GM12878 (cell line): ENCODE results near the gene CTXN1. TPM values are rescaled to one million over a fixed set of nuclear protein-coding genes. Genes with fewer than 3 reads are reported as not detected.

Source experiments
- ATAC-seq: fragments of 200-7000 bp; cut with Tn5 transposase; 3 replicates; pipeline ENCODE4 v1.9.1; 2020; ENCODE audit warnings: mild to moderate bottlenecking, moderate library complexity
- BruUV-seq: library from RNA; stranded (reverse); fragments of 400-500 nt; replicated peaks from 2 replicates; lab custom pipeline; 2021; lab: Mats Ljungman, UMichigan
- CTCF ChIA-PET: fragments of 300-600 bp; sonication (Branson Sonifier 250); formaldehyde crosslinking; extraction: SDS; loops from one replicate; lab custom pipeline; 2021; ENCODE audit warnings: inconsistent platforms; lab: Yijun Ruan, JAX
- POLR2A ChIA-PET: fragments of 350-600 bp; formaldehyde crosslinking; extraction: SDS; loops from one replicate; lab custom pipeline; 2021; ENCODE audit warnings: inconsistent platforms; lab: Charles Lee
- RAD21 ChIA-PET: fragments of 300-600 bp; sonication (Branson Sonifier 250); formaldehyde crosslinking; loops from one replicate; lab custom pipeline; 2023; ENCODE audit warnings: antibody characterized with exemption; ENCODE audit not compliant: unreplicated experiment; lab: Charles Lee
- SMC1A ChIA-PET: fragments of 300-600 bp; sonication (Branson Sonifier 250); formaldehyde crosslinking; loops from one replicate; lab custom pipeline; 2023; ENCODE audit not compliant: unreplicated experiment, uncharacterized antibody; lab: Charles Lee
- DNase-seq: peaks from one replicate; pipeline ENCODE4 v3.0.0-alpha.2; 2011; ENCODE audit warnings: low read depth, low spot score
- FAIRE-seq: peaks from 3 replicates; lab custom pipeline; 2011; peaks lifted over from hg19 to GRCh38; lab: Jason Lieb, UNC
- H2AFZ ChIP-seq: 2 replicates; pipeline ENCODE4 v1.6.0; 2011; ENCODE audit warnings: low read depth, low read length, control low read depth; ENCODE audit not compliant: control insufficient read depth
- H3K27ac ChIP-seq: 2 replicates; pipeline ENCODE4 v1.5.1; 2011; ENCODE audit warnings: control low read depth; ENCODE audit not compliant: control insufficient read depth, insufficient read depth
- H3K27me3 ChIP-seq, 2 experiments: replicated peaks in 1 of 2; 2 replicates each; pipeline versions ENCODE4 v1.6.0 to v1.6.1; 2011; ENCODE audit warnings: low read length in 1 of 2; ENCODE audit not compliant: control insufficient read depth in 2 of 2, insufficient read depth in 2 of 2
- H3K36me3 ChIP-seq, 2 experiments: 2 replicates each; pipeline ENCODE4 v1.5.1; 2011; ENCODE audit warnings: low read length in 1 of 2; ENCODE audit not compliant: control insufficient read depth in 2 of 2, insufficient read depth in 2 of 2
- H3K4me1 ChIP-seq: 2 replicates; pipeline ENCODE4 v1.6.1; 2011; ENCODE audit warnings: mild to moderate bottlenecking, low read length, moderate library complexity, mixed read lengths; ENCODE audit not compliant: control insufficient read depth, insufficient read depth
- H3K4me2 ChIP-seq: 2 replicates; pipeline ENCODE4 v1.6.0; 2011; ENCODE audit warnings: control low read depth; ENCODE audit not compliant: control insufficient read depth, insufficient read depth
- H3K4me3 ChIP-seq: fragments of 200-600 bp; sonication (generic); 2 replicates; pipeline ENCODE4 v1.5.1; 2016
- H3K79me2 ChIP-seq: 2 replicates; pipeline ENCODE4 v1.6.0; 2011; ENCODE audit warnings: low read length; ENCODE audit not compliant: control insufficient read depth, insufficient read depth
- H3K9ac ChIP-seq: 2 replicates; pipeline ENCODE4 v1.8.0; 2011; ENCODE audit warnings: low read length, control low read depth, mixed read lengths; ENCODE audit not compliant: control insufficient read depth, insufficient read depth
- H3K9me3 ChIP-seq: replicated peaks from 3 replicates; pipeline ENCODE4 v1.5.1; 2011; ENCODE audit warnings: mild to moderate bottlenecking, low read length; ENCODE audit not compliant: control insufficient read depth, insufficient read depth
- H4K20me1 ChIP-seq: 2 replicates; pipeline ENCODE4 v1.6.0; 2011; ENCODE audit not compliant: control insufficient read depth, insufficient read depth
- DPF2 ChIP-seq: fragments of 450-650 bp; IDR thresholded peaks from 2 replicates; pipeline ENCODE4 v1.6.1; 2017; ENCODE audit warnings: mild to moderate bottlenecking
- GATAD2B ChIP-seq: fragments of 450-650 bp; conservative IDR thresholded peaks from 2 replicates; pipeline ENCODE4 v1.6.1; 2017; ENCODE audit warnings: low read depth, mild to moderate bottlenecking, moderate library complexity
- JUNB ChIP-seq: IDR thresholded peaks from 2 replicates; pipeline ENCODE4 v1.6.1; 2016; ENCODE audit warnings: antibody characterized with exemption, mild to moderate bottlenecking
- MEF2A ChIP-seq: IDR thresholded peaks from 2 replicates; pipeline ENCODE4 v1.6.1; 2011; ENCODE audit warnings: low read depth, mild to moderate bottlenecking, low read length, moderate library complexity; ENCODE audit not compliant: insufficient read depth
- MTA3 ChIP-seq: IDR thresholded peaks from 2 replicates; pipeline ENCODE4 v1.6.1; 2012; ENCODE audit warnings: low read length, inconsistent platforms, borderline replicate concordance
- PML ChIP-seq: IDR thresholded peaks from 2 replicates; pipeline ENCODE4 v1.6.1; 2012; ENCODE audit warnings: low read length, inconsistent platforms
- POLR2A ChIP-seq: IDR thresholded peaks from 2 replicates; pipeline ENCODE4 v1.6.1; 2011; ENCODE audit warnings: low read depth, mild to moderate bottlenecking, low read length
- RELA ChIP-seq: fragments of 450-650 bp; IDR thresholded peaks from 2 replicates; pipeline ENCODE4 v1.8.0; 2014; ENCODE audit warnings: borderline replicate concordance; ENCODE audit not compliant: partially characterized antibody
- SKIL ChIP-seq: fragments of 450-650 bp; IDR thresholded peaks from 2 replicates; pipeline ENCODE4 v1.6.1; 2017; ENCODE audit warnings: mild to moderate bottlenecking, low read depth, inconsistent platforms; ENCODE audit not compliant: poor library complexity, severe bottlenecking
- TAF1 ChIP-seq: IDR thresholded peaks from 2 replicates; pipeline ENCODE4 v1.6.1; 2011; ENCODE audit warnings: mild to moderate bottlenecking, low read depth, low read length, borderline replicate concordance
- TCF7 ChIP-seq: IDR thresholded peaks from 2 replicates; pipeline ENCODE4 v1.6.1; 2014; ENCODE audit warnings: antibody characterized with exemption, borderline replicate concordance
- YY1 ChIP-seq: IDR thresholded peaks from 2 replicates; pipeline ENCODE4 v1.6.1; 2011; ENCODE audit warnings: low read depth, mild to moderate bottlenecking, low read length
- ZSCAN29 ChIP-seq: fragments of 450-650 bp; IDR thresholded peaks from 2 replicates; pipeline ENCODE4 v1.6.1; 2017; ENCODE audit warnings: mild to moderate bottlenecking, moderate library complexity
- WGBS: methylation state at CpG from one replicate; pipeline ENCODE4 v1.1.6; 2016; ENCODE audit warnings: low lambda C conversion rate; ENCODE audit not compliant: insufficient replicate concordance, insufficient coverage; ENCODE audit errors: missing lambda C conversion rate; 5-methylcytosine and 5-hydroxymethylcytosine counted together
- in situ Hi-C: fragments of 300-500 bp; cut with MboI; formaldehyde crosslinking; loops from 9 replicates; pipeline ENCODE4 v1.14.3; 2018; ENCODE audit warnings: mixed read lengths
- intact Hi-C: fragments of 100-400 bp; cut with micrococcal nuclease; formaldehyde crosslinking; loops from one replicate; pipeline ENCODE4 v1.14.2; 2022; ENCODE audit not compliant: unreplicated experiment
- polyA plus RNA-seq, 11 experiments: library from polyadenylated mRNA; depleted of rRNA in 4 of 11; unstranded in 6 of 11; stranded (reverse) in 5 of 11; fragments of >200 nt; fragmentation: Nextera tagmentation in 4 of 11; fragmentation: Illumina TruSeq in 1 of 11; extraction: Ambion mirVana in 4 of 11; extraction: Trizol in 1 of 11; gene quantifications; 1 replicate in 1 of 11; 2 replicates in 10 of 11; pipeline versions ENCODE4 v1.2.1 to v1.2.3, GENCODE V29; 2011 to 2016; ENCODE audit warnings: inconsistent platforms in 2 of 11, missing spikeins in 2 of 11, low read depth in 1 of 11
- total RNA-seq, 4 experiments: library from RNA; depleted of rRNA in 3 of 4; stranded (reverse); fragments of >200 nt in 3 of 4; fragmentation: Illumina TruSeq in 1 of 4; extraction: Trizol in 1 of 4; gene quantifications; 2 replicates each; pipeline versions ENCODE4 v1.2.1 to v1.2.3, GENCODE V29; 2013 to 2021
- TF ChIP-seq, protein P1 (sequence below), 3 experiments: IDR thresholded peaks in 2 of 3; conservative IDR thresholded peaks in 1 of 3; 2 replicates each; pipeline ENCODE4 v1.5.1; 2011; ENCODE audit warnings: low read depth in 3 of 3, low read length in 3 of 3, mild to moderate bottlenecking in 3 of 3, control low read depth in 2 of 3, moderate library complexity in 2 of 3, inconsistent platforms in 1 of 3, mixed read lengths in 1 of 3; ENCODE audit not compliant: control insufficient read depth in 2 of 3, insufficient read depth in 1 of 3; ENCODE audit errors: extremely low read depth in 1 of 3

The CTXN1 gene
- total and polyA plus RNA-seq, 10 of the 15 experiments (the other 5 are each of a cell fraction or from before 2014, with no cell fraction given) = 0.04 to 1.0 (median 0.38) TPM; not detected in 4

- Histone ChIP-seq H3K4me2 (no peak overlapping the region), H3K27ac (no peak overlapping the region), H3K27me3 (peaks cover 4 to 5% of the 10 kb centered on the region in 2 experiments; a peak in 3 of 4 replicates), H2AFZ (no peak overlapping the region), H3K9ac (no peak overlapping the region), H3K36me3 (peaks cover 0 to 15% of the 10 kb centered on the region in 2 experiments; a peak in 3 of 4 replicates), H3K9me3 (no peaks in the 10 kb centered on the region), H3K4me1 (no peaks in the 10 kb centered on the region), H3K79me2 (peaks cover 3% of the 10 kb centered on the region), H3K4me3 (no peak overlapping the region), H4K20me1 (no peaks in the 10 kb centered on the region)
- in situ Hi-C loops (no loop called here), intact Hi-C loops (no loop called here)
- BruUV-seq = no TSS peak
- ChIA-PET POLR2A (no interaction called here), RAD21 (interaction anchor here (0.6 to 1.2 kb wide), 3 partner anchors 8 to 616 kb away, joined by 3 to 4 read pairs (median 3); partner anchors contain the start of gene SNAPC2), SMC1A (no interaction called here), CTCF (no interaction called here)
- no peak for DNase-seq
- WGBS = 94% methylated on average over 18 of the region's 31 CpGs
- FAIRE-seq = no peak
- no peak for ATAC-seq
- TF ChIP-seq POLR2A (0 out of 2 replicates have a peak, but pooled peaks have one; percentile 6), TAF1 (no peak)
Measured at GRCh38 chr19:7912144-7912696, 13.7 kb downstream of the CTXN1 start.

- no peaks in the 10 kb centered on the region for H3K9me3 ChIP-seq
- no peak overlapping the region for H3K27ac ChIP-seq
- SMC1A ChIA-PET = no interaction called here
- RAD21 ChIA-PET = interaction anchor here (0.9 to 1.2 kb wide), 2 partner anchors 9 to 32 kb away, joined by 3 to 4 read pairs; partner anchors contain the start of gene SNAPC2
- H3K4me3 ChIP-seq = no peak overlapping the region
- peaks cover 0 to 16% of the 10 kb centered on the region in 2 experiments; a peak in 3 of 4 replicates for H3K36me3 ChIP-seq
- FAIRE-seq (no peak), DNase-seq (no peak), ATAC-seq (no peak)
- BruUV-seq = no TSS peak
- H2AFZ ChIP-seq = no peak overlapping the region
- no peaks in the 10 kb centered on the region for H3K4me1 ChIP-seq
- peaks cover 5% of the 10 kb centered on the region for H3K79me2 ChIP-seq
- in situ Hi-C loops (no loop called here), intact Hi-C loops (no loop called here)
- H4K20me1 ChIP-seq = no peaks in the 10 kb centered on the region
- POLR2A ChIA-PET = no interaction called here
- CTCF ChIA-PET = no interaction called here
- no peak overlapping the region for H3K4me2 ChIP-seq
- H3K9ac ChIP-seq = no peak overlapping the region
- peaks cover 0 to 2% of the 10 kb centered on the region in 2 experiments; a peak in 1 of 4 replicates for H3K27me3 ChIP-seq
- 92% methylated on average over 18 of the region's 18 CpGs for WGBS
- no peak for TF ChIP-seq TCF7
- TF ChIP-seq, protein P1, sequence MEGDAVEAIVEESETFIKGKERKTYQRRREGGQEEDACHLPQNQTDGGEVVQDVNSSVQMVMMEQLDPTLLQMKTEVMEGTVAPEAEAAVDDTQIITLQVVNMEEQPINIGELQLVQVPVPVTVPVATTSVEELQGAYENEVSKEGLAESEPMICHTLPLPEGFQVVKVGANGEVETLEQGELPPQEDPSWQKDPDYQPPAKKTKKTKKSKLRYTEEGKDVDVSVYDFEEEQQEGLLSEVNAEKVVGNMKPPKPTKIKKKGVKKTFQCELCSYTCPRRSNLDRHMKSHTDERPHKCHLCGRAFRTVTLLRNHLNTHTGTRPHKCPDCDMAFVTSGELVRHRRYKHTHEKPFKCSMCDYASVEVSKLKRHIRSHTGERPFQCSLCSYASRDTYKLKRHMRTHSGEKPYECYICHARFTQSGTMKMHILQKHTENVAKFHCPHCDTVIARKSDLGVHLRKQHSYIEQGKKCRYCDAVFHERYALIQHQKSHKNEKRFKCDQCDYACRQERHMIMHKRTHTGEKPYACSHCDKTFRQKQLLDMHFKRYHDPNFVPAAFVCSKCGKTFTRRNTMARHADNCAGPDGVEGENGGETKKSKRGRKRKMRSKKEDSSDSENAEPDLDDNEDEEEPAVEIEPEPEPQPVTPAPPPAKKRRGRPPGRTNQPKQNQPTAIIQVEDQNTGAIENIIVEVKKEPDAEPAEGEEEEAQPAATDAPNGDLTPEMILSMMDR (IDR thresholded peaks at IDR 0.05 in 2 of 3, conservative IDR thresholded peaks at IDR 0.05 in 1 of 3; ENCODE audit: control insufficient read depth in 2 of 3, extremely low read depth in 1 of 3, insufficient read depth in 1 of 3, low read depth in 3 of 3, low read length in 3 of 3) = no peak
- no peak for TF ChIP-seq SKIL
- TF ChIP-seq PML = no peak
- TF ChIP-seq GATAD2B = no peak
- TF ChIP-seq MTA3 = no peak
- TF ChIP-seq RELA = no peak
- TF ChIP-seq ZSCAN29 = no peak
- TF ChIP-seq DPF2 = no peak
- no peak for TF ChIP-seq MEF2A
- TF ChIP-seq JUNB = no peak
- no peak for TF ChIP-seq YY1
Measured at GRCh38 chr19:7911508-7912143, 14.3 kb downstream of the CTXN1 start.
